H9 (cell line): ENCODE data around the gene PRDM13. TPM values are rescaled to one million over a fixed set of nuclear protein-coding genes. Genes with fewer than 3 reads are reported as not detected.

ENCODE experiments used
- DNase-seq: peaks from one replicate; pipeline ENCODE4 v3.0.0-alpha.2; 2017
- H2AFZ ChIP-seq: one replicate; pipeline ENCODE4 v1.6.1; 2013; ENCODE audit warnings: mild to moderate bottlenecking, low read length, control low read depth, moderate library complexity
- H2AK5ac ChIP-seq: 2 replicates; pipeline ENCODE4 v1.6.1; 2013; ENCODE audit warnings: low read length, control low read depth, mixed read lengths; ENCODE audit not compliant: insufficient read length
- H2BK120ac ChIP-seq: one replicate; pipeline ENCODE4 v1.6.1; 2013; ENCODE audit warnings: low read depth, mild to moderate bottlenecking, low read length, control low read depth, inconsistent platforms; ENCODE audit not compliant: poor library complexity, severe bottlenecking
- H2BK12ac ChIP-seq: 2 replicates; pipeline ENCODE4 v1.6.1; 2013; ENCODE audit warnings: low read length, control low read depth, mixed read lengths, low read depth; ENCODE audit not compliant: insufficient read length
- H2BK15ac ChIP-seq: 2 replicates; pipeline ENCODE4 v1.6.1; 2013; ENCODE audit warnings: low read depth, low read length, control low read depth
- H2BK20ac ChIP-seq: one replicate; pipeline ENCODE4 v1.6.1; 2013; ENCODE audit warnings: low read depth, mild to moderate bottlenecking, low read length, control low read depth, inconsistent platforms; ENCODE audit not compliant: poor library complexity, severe bottlenecking
- H2BK5ac ChIP-seq: 2 replicates; pipeline ENCODE4 v1.6.1; 2013; ENCODE audit warnings: low read length, control low read depth, mixed read lengths; ENCODE audit not compliant: insufficient read length
- H3K14ac ChIP-seq: 2 replicates; pipeline ENCODE4 v1.6.1; 2013; ENCODE audit warnings: low read length, control low read depth; ENCODE audit not compliant: insufficient read depth
- H3K18ac ChIP-seq: 2 replicates; pipeline ENCODE4 v1.6.1; 2013; ENCODE audit warnings: low read depth, mild to moderate bottlenecking, mixed read lengths, low read length, control low read depth; ENCODE audit not compliant: insufficient read length
- H3K23ac ChIP-seq: 2 replicates; pipeline ENCODE4 v1.6.1; 2013; ENCODE audit warnings: low read length, control low read depth, mixed read lengths, low read depth; ENCODE audit not compliant: insufficient read length
- H3K23me2 ChIP-seq: 2 replicates; pipeline ENCODE4 v1.6.1; 2013; ENCODE audit warnings: low read depth, mild to moderate bottlenecking, mixed read lengths, low read length, control low read depth; ENCODE audit not compliant: insufficient read length, poor library complexity, severe bottlenecking
- H3K27ac ChIP-seq: 2 replicates; pipeline ENCODE4 v1.5.1; 2013; ENCODE audit warnings: low read length, control low read depth, mixed read lengths, low read depth; ENCODE audit not compliant: insufficient read length
- H3K27me3 ChIP-seq: 2 replicates; pipeline ENCODE4 v1.6.1; 2013; ENCODE audit warnings: low read length, control low read depth, inconsistent platforms; ENCODE audit not compliant: insufficient read depth
- H3K4ac ChIP-seq: 2 replicates; pipeline ENCODE4 v1.6.1; 2013; ENCODE audit warnings: low read depth, mild to moderate bottlenecking, control low read depth, inconsistent platforms, low read length, moderate library complexity
- H3K4me1 ChIP-seq: 2 replicates; pipeline ENCODE4 v1.6.1; 2013; ENCODE audit warnings: low read length, control low read depth, inconsistent platforms; ENCODE audit not compliant: insufficient read depth
- H3K4me2 ChIP-seq: 2 replicates; pipeline ENCODE4 v1.6.1; 2013; ENCODE audit warnings: low read length, control low read depth, mixed read lengths; ENCODE audit not compliant: insufficient read length, insufficient read depth
- H3K56ac ChIP-seq: 2 replicates; pipeline ENCODE4 v1.6.1; 2013; ENCODE audit warnings: low read depth, mild to moderate bottlenecking, mixed read lengths, low read length, control low read depth; ENCODE audit not compliant: insufficient read length
- H3K79me1 ChIP-seq: 2 replicates; pipeline ENCODE4 v1.6.1; 2013; ENCODE audit warnings: low read depth, mild to moderate bottlenecking, moderate library complexity, low read length, control low read depth, inconsistent platforms; ENCODE audit not compliant: insufficient read depth, poor library complexity, severe bottlenecking
- H3K79me2 ChIP-seq: 2 replicates; pipeline ENCODE4 v1.6.1; 2013; ENCODE audit warnings: low read length, control low read depth, inconsistent platforms; ENCODE audit not compliant: insufficient read depth
- H3K9ac ChIP-seq: 2 replicates; pipeline ENCODE4 v1.6.1; 2013; ENCODE audit warnings: low read length, control low read depth, mixed read lengths; ENCODE audit not compliant: insufficient read length; ENCODE audit errors: extremely low read depth
- H3K9me3 ChIP-seq: one replicate; pipeline ENCODE4 v1.6.1; 2013; ENCODE audit warnings: low read depth, low read length, inconsistent platforms; ENCODE audit not compliant: control insufficient read depth
- H3T11ph ChIP-seq: one replicate; pipeline ENCODE4 v1.6.1; 2013; ENCODE audit warnings: mild to moderate bottlenecking, low read length, control low read depth, inconsistent platforms
- H4K20me1 ChIP-seq: one replicate; pipeline ENCODE4 v1.6.1; 2013; ENCODE audit not compliant: control insufficient read depth, insufficient read length, insufficient read depth
- H4K5ac ChIP-seq: 2 replicates; pipeline ENCODE4 v1.6.1; 2013; ENCODE audit warnings: low read depth, mild to moderate bottlenecking, mixed read lengths, low read length, control low read depth; ENCODE audit not compliant: insufficient read length
- H4K8ac ChIP-seq: replicated peaks from 2 replicates; pipeline ENCODE4 v1.6.1; 2013; ENCODE audit warnings: low read length, control low read depth, mixed read lengths, low read depth; ENCODE audit not compliant: insufficient read length
- H4K91ac ChIP-seq: 2 replicates; pipeline ENCODE4 v1.6.1; 2013; ENCODE audit warnings: low read depth, mild to moderate bottlenecking, moderate library complexity, mixed read lengths, low read length, control low read depth; ENCODE audit not compliant: insufficient read length
- H3K27ac Mint-ChIP-seq, 3 experiments: 2 replicates in 2 of 3; 3 replicates in 1 of 3; pipeline ENCODE4 v1.8.0; 2020 to 2021; ENCODE audit warnings: mixed read lengths in 3 of 3, mild to moderate bottlenecking in 1 of 3, moderate library complexity in 1 of 3
- H3K27me3 Mint-ChIP-seq: 2 replicates; pipeline ENCODE4 v1.8.0; 2021; ENCODE audit warnings: low read depth, mild to moderate bottlenecking, moderate library complexity, mixed read lengths
- H3K36me3 Mint-ChIP-seq, 3 experiments: 2 replicates in 2 of 3; 3 replicates in 1 of 3; pipeline ENCODE4 v1.8.0; 2020 to 2021; ENCODE audit warnings: low read depth in 3 of 3, mixed read lengths in 3 of 3; ENCODE audit not compliant: insufficient read depth in 1 of 3
- H3K4me1 Mint-ChIP-seq, 2 experiments: 2 replicates each; pipeline ENCODE4 v1.8.0; 2020; ENCODE audit warnings: mixed read lengths in 2 of 2
- H3K4me3 Mint-ChIP-seq, 2 experiments: 2 replicates in 1 of 2; 3 replicates in 1 of 2; pipeline ENCODE4 v1.8.0; 2020 to 2021; ENCODE audit warnings: mild to moderate bottlenecking in 2 of 2, mixed read lengths in 2 of 2, moderate library complexity in 1 of 2
- H3K9me3 Mint-ChIP-seq, 2 experiments: 2 replicates in 1 of 2; 3 replicates in 1 of 2; pipeline ENCODE4 v1.8.0; 2020; ENCODE audit warnings: mild to moderate bottlenecking in 2 of 2, mixed read lengths in 2 of 2, moderate library complexity in 1 of 2
- WGBS: extraction: QIAGEN DNeasy Blood & Tissue Kit; methylation state at CpG from one replicate; pipeline ENCODE4 v1.1.7; 2013; ENCODE audit warnings: missing lambda C conversion rate, low lambda C conversion rate, mixed read lengths; ENCODE audit not compliant: insufficient read length; ENCODE audit errors: extremely low coverage; 5-methylcytosine and 5-hydroxymethylcytosine counted together
- total RNA-seq: library from RNA; stranded (reverse); gene quantifications from 2 replicates; pipeline ENCODE4 v1.2.1, GENCODE V29; 2021
- TF ChIP-seq, protein P1 (sequence below): fragments of 200-600 bp; sonication (generic); conservative IDR thresholded peaks from 3 replicates; pipeline ENCODE4 v1.8.0; 2021; ENCODE audit warnings: antibody characterized with exemption, mild to moderate bottlenecking

PRDM13 gene
- total RNA-seq, 1 experiment from 2014 or later, result not detected

DNA sequence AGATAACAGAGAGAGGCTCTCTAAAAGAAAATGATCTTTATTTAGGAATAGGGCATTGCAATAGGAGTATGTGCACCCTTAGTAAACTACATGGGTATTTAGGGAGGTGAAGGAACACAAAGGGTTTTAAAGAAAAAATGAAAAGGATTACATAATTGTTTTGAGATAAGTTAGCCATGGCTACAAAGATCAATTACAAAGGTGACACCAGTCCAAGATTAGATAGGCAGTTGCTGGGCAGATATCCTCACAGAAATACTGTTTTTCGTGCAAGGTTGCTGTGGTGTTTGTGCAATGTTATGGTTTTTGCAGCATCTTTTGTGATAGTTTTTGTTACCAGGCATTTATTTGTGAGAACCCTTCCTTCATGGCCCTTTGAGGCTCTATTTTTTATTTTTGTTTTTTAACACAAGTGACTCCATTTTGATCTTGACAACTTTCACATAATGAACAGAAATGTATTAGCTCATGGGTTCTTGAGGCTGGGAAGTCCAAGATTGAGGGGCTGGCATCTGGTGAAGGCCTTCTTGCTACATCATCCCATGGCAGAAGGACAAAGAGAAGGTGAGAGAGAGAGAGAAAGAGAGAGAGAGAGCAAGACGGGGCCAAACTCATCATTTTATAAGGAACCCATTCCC lies 32.5 kb upstream of the PRDM13 start:
- H3K9me3 ChIP-seq, result no peaks in the 10 kb centered on the region
- no peak overlapping the region for H2BK12ac ChIP-seq
- H3K23me2 ChIP-seq, result no peaks in the 10 kb centered on the region
- TF ChIP-seq, protein P1, sequence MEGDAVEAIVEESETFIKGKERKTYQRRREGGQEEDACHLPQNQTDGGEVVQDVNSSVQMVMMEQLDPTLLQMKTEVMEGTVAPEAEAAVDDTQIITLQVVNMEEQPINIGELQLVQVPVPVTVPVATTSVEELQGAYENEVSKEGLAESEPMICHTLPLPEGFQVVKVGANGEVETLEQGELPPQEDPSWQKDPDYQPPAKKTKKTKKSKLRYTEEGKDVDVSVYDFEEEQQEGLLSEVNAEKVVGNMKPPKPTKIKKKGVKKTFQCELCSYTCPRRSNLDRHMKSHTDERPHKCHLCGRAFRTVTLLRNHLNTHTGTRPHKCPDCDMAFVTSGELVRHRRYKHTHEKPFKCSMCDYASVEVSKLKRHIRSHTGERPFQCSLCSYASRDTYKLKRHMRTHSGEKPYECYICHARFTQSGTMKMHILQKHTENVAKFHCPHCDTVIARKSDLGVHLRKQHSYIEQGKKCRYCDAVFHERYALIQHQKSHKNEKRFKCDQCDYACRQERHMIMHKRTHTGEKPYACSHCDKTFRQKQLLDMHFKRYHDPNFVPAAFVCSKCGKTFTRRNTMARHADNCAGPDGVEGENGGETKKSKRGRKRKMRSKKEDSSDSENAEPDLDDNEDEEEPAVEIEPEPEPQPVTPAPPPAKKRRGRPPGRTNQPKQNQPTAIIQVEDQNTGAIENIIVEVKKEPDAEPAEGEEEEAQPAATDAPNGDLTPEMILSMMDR, result no peak
- H3K4me1 ChIP-seq, result no peaks in the 10 kb centered on the region
- H4K20me1 ChIP-seq, result no peaks in the 10 kb centered on the region
- H4K91ac ChIP-seq, result no peak overlapping the region
- no peaks in the 10 kb centered on the region for H3K79me2 ChIP-seq
- peaks cover 0 to 4% (median 0%) of the 10 kb centered on the region in 3 experiments; a peak in 1 of 7 replicates for H3K36me3 Mint-ChIP-seq
- H2BK5ac ChIP-seq, result no peak overlapping the region
- no peak overlapping the region for H3K4me3 Mint-ChIP-seq
- H3K23ac ChIP-seq, result no peak overlapping the region
- H2BK15ac ChIP-seq, result no peak overlapping the region
- H4K8ac ChIP-seq, result no peak overlapping the region
- H3K14ac ChIP-seq, result no peak overlapping the region
- peaks cover 60% of the 10 kb centered on the region for H3K27me3 Mint-ChIP-seq
- no CpG with 5 or more reads among the region's 2 CpGs for WGBS
- H3K27me3 ChIP-seq, result no peaks in the 10 kb centered on the region
- no peak overlapping the region for H4K5ac ChIP-seq
- no peak overlapping the region for H2BK20ac ChIP-seq
- peaks cover 0 to 8% of the 10 kb centered on the region in 2 experiments; a peak in 2 of 5 replicates for H3K9me3 Mint-ChIP-seq
- no peak overlapping the region for H2BK120ac ChIP-seq
- H3T11ph ChIP-seq, result no peak overlapping the region
- H2AK5ac ChIP-seq, result no peak overlapping the region
- H3K27ac ChIP-seq, result no peak overlapping the region
- DNase-seq, result no peak
- no peak overlapping the region for H3K4me2 ChIP-seq
- no peak overlapping the region for H3K27ac Mint-ChIP-seq
- no peak overlapping the region for H2AFZ ChIP-seq
- H3K9ac ChIP-seq, result no peak overlapping the region
- H3K4ac ChIP-seq, result no peak overlapping the region
- H3K79me1 ChIP-seq, result no peaks in the 10 kb centered on the region
- H3K56ac ChIP-seq, result no peak overlapping the region
- H3K4me1 Mint-ChIP-seq, result no peaks in the 10 kb centered on the region
- H3K18ac ChIP-seq, result no peak overlapping the region
